NCI-H1092 (cell line): Measurements from ENCODE around the gene GFM1.

ENCODE experiments used
- DNase-seq: peaks from one replicate; lab custom pipeline; 2025; lab: John Stamatoyannopoulos, UW

Gene GFM1

DNA sequence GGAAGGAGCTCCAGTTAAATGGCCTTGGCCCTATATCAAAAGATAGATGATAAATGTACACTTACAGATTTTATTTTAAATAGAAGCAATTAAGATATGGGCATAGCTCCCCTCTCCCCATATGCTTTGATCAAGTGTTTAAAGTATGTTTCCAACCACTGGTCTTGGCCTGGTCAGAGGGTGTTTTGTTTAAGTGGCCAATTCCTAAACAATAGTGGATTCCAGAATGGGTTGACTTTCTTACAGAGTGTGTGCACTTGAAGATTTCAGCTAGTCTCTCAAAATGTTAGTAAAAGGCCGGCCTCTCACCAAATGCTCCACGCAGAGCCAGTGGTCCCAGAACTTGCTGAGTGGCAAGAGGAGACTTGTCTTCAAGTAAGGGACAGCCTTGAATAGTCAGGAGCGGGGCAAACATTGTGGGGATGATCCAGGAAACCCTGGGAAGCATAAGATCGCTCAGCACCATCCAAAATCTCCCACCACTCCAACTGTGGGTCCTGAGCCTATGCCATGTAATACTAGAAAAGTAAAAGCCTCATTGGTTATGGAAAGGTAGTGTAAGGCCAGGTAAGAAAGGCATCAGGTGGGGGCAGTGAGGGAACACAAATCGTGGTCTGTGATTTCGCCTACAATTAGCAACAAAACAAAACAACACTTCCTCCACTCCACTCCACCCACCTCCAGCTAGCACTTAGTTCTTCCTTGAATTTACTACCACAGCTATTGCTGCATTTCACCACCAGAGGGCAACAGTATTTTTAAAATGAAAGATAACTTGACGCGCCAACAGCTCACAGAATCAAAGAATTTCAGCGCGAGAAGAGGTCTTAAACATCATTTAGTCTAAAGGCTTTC lies 83.1 kb downstream of the GFM1 start:
- peak; percentile 40 for DNase-seq

- DNase-seq = no peak
Observed at GRCh38 chr3:158728061-158728377, 83.7 kb downstream of the GFM1 start.

GRCh38 chr3:158728851-158729250 lies 84.5 kb downstream of the GFM1 start:
- no peak for DNase-seq

- no peak for DNase-seq
Observed at GRCh38 chr3:158731486-158731885, 87.2 kb downstream of the GFM1 start.

GRCh38 chr3:158731938-158732855 lies 87.9 kb downstream of the GFM1 start, which contains the start of gene RARRES1:
Gene RARRES1, minus strand, starts transcription at chr3:158732457. Its CDS starts 42 bp downstream, at chr3:158732415.
- peak; percentile 10 for DNase-seq

GRCh38 chr3:158732856-158733200 lies 88.5 kb downstream of the GFM1 start:
- DNase-seq = no peak

DNA sequence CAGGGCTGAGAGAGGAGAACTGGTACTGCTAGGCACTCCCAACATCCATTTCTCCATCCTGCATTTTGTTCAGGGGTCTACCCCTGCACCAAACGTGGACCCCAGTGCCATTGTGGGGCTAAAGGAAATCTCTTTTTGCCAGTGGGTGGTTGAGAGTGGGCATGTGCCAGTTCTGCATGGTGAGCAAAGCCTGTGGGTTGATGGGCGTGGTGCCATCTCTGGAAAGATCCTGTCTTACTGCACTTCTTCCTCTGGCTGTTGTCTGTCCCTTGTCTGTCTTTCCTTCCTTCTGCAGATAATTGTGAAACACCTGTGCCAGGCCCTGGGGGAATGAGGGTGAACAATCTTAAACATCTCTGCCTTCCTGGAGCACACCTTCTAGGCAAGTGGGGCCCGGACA lies 89.3 kb downstream of the GFM1 start:
- no peak for DNase-seq

DNA sequence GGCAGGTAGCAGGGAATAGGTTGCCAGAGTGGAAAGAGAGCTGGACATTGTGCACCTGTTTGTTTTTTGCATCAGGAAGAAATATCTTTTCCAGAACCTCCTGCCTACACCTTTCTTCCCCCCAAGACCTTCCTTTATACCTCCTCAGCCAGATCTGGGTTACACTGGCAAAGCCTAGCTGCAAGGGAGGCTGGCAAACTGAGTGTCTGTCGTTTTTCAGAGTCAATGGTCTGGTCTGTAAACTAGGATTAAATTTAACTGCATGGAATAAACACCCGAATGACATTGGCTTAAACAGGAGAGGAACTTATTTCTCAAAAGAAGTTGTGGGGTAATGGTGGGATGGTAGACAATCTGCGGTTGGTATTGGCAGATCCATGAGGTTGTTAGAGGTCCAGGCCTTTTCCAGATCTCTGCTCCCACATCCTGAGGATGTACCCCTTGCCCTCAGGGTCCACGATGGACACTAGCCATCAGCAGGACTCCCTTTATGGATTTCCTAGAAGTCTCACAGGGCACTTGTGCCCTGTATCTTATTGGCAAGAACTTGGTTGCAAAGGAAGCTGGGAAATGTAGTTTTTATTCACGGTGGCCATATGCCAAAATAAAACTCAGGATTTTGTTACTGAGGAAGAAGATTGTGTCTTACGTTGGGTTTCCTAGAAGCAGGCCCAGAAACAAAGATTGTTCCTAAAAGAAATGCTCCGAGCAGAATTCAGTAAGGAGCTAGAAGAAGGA lies 91.1 kb downstream of the GFM1 start:
- DNase-seq = no peak

- no peak for DNase-seq
Observed at GRCh38 chr3:158737410-158737809, 93.1 kb downstream of the GFM1 start.

- no peak for DNase-seq
Observed at GRCh38 chr3:158737976-158738615, 93.8 kb downstream of the GFM1 start.

DNA sequence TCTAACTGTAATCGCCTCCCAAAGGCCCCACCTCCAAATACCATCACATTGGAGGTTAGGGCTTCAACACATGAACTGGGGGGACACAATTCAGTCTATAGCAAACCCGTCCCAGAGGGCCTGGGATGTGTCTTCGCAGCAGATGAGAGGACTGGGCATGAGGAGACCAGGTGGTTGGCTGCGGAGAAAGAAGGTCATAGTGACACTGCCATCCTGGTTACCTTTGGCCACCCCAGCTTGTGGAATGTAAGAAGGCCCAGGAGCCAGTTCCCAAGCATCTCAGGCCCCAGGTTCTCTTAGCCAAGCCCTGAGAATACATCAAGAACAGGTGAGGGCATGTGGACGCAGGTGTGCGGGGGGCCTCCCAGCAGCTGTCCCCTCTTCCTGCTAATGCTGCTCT lies 94.3 kb downstream of the GFM1 start:
- DNase-seq = no peak

GRCh38 chr3:158739078-158739477 lies 94.8 kb downstream of the GFM1 start:
- no peak for DNase-seq

DNA sequence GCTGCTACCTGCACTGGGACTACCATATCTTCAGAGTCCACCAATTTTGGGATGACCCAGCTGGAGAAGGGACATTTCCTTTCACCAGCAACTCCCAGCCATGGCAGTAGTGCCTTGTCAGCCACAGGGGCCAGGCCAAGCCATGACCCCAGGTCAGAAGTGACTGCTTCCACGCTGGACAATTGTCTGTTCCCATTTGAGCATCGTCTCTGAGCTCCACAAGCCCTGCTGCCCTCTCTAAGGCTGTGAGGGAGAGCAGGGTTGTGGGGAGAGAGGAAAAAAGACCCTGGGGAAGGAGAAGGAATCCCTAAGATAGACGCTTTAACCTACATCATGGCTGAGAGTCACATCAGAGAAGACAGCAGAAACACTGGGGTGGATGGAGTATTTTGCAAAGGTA lies 95.3 kb downstream of the GFM1 start:
- no peak for DNase-seq
